Spleen (tissue), 7 donors: ENCODE results near the gene HSPA4L.

Experiments used
- CTCF ChIP-seq, 11 experiments: fragments of 200-600 bp in 7 of 11; fragments of 450-650 bp in 4 of 11; sonication (generic) in 4 of 11; IDR thresholded peaks in 8 of 11; conservative IDR thresholded peaks in 3 of 11; 1 replicate in 7 of 11; 2 replicates in 4 of 11; pipeline versions ENCODE4 v1.4.0 to v1.8.0; 2016 to 2021; ENCODE audit warnings: antibody characterized with exemption in 11 of 11, inconsistent platforms in 4 of 11, mild to moderate bottlenecking in 1 of 11
- POLR2A ChIP-seq, 3 donors: fragments of 450-650 bp; IDR thresholded peaks; one replicate each; pipeline ENCODE4 v1.5.1; 2017; ENCODE audit warnings: antibody characterized with exemption in 3 of 3, mild to moderate bottlenecking in 1 of 3
- POLR2AphosphoS5 ChIP-seq, 3 donors: sonication (generic); formaldehyde crosslinking; IDR thresholded peaks; one replicate each; pipeline ENCODE4 v1.5.1; 2017; ENCODE audit warnings: antibody characterized with exemption in 3 of 3
- donor health status: DM: no; HTN: no; CAD: no; lungs with moderate emphysema.
- donor health status: DM: no; HTN: no; CAD: no.
- donor health status: DM: no; HTN: no; CAD: no.

DNA sequence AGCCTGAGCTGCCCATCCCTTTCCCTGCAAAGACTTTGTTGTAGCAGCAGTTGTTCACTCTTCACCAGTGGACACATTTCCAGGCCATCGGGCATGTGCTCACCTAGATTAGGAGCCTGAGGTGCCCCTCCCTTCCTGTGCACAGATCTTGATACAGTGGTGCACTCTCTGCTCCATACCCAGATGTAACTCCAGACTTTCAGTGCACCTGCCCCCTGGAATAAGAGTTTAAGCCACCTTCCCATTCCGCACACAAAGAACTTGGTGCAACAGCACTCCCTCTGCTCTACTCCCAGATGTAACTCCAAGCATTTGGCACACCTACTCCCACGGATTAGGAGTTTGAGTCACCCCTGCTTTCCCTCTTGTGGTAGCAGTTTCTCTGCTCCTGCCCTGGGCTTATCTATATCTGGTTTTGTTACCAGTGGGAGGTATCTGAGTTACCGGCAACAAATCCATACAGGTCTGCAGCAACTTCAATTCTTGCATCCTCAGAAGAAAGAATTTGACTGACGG, 62.5 kb downstream of the HSPA4L start:
- TF ChIP-seq CTCF (IDR thresholded peaks at IDR 0.05 in 8 of 11, conservative IDR thresholded peaks at IDR 0.05 in 3 of 11) = no peak
- no peak for TF ChIP-seq POLR2A (IDR thresholded peaks at IDR 0.05)
- TF ChIP-seq POLR2AphosphoS5 (IDR thresholded peaks at IDR 0.05) = no peak
